Spinal cord (tissue), 10 donors: ENCODE measurements around the gene BORA. TPM values are rescaled to one million over a fixed set of nuclear protein-coding genes. Genes with fewer than 3 reads are reported as not detected.
A peak's percentile ranks its signal among the peaks of the same experiment; 100 is the strongest.
"Not testable (repeated sequence)": the region's sequence is repeated elsewhere in the genome, so short reads cannot be mapped to it uniquely, and the experiment has no call there.

Experiments used
- DNase-seq, 6 donors: peaks; one replicate each; pipeline versions ENCODE4 v3.0.0 to v3.0.0-alpha.2; 2013 to 2015; ENCODE audit warnings: low spot score in 6 of 6, low read depth in 4 of 6
- H3K27ac ChIP-seq: one replicate; pipeline ENCODE4 v1.5.1; 2013; ENCODE audit warnings: low read depth, low read length, control low read depth
- H3K27me3 ChIP-seq: one replicate; pipeline ENCODE4 v1.6.1; 2013; ENCODE audit warnings: low read length; ENCODE audit not compliant: control insufficient read depth, insufficient read depth
- H3K36me3 ChIP-seq: one replicate; pipeline ENCODE4 v1.6.1; 2013; ENCODE audit warnings: low read length; ENCODE audit not compliant: control insufficient read depth, insufficient read depth
- H3K4me1 ChIP-seq: one replicate; pipeline ENCODE4 v1.6.1; 2013; ENCODE audit warnings: low read length; ENCODE audit not compliant: control insufficient read depth, insufficient read depth
- H3K4me3 ChIP-seq: one replicate; pipeline ENCODE4 v1.5.1; 2013; ENCODE audit warnings: low read depth, low read length, control low read depth
- H3K9me3 ChIP-seq: one replicate; pipeline ENCODE4 v1.6.1; 2013; ENCODE audit warnings: low read length; ENCODE audit not compliant: control insufficient read depth, insufficient read depth
- WGBS: methylation state at CpG from one replicate; pipeline ENCODE4 v1.1.5; 2013; ENCODE audit warnings: missing lambda C conversion rate; ENCODE audit not compliant: insufficient coverage; 5-methylcytosine and 5-hydroxymethylcytosine counted together
- polyA plus RNA-seq, 2 donors: library from polyadenylated mRNA; unstranded; fragments of 120-200 nt; gene quantifications; one replicate each; pipeline ENCODE4 v1.2.1, GENCODE V29; 2013; ENCODE audit not compliant: insufficient read length in 2 of 2
- total RNA-seq, 2 donors: library from RNA; depleted of rRNA in 1 of 2; stranded (reverse); fragments of 120-200 nt in 1 of 2; fragments of >200 nt in 1 of 2; gene quantifications; one replicate each; pipeline versions ENCODE4 v1.2.3 to v1.2.4, GENCODE V29; 2013 to 2014
- donor health status: healthy.

BORA gene
- total and polyA plus RNA-seq, 4 donors = 4.4 to 7.7 (median 4.7) TPM

GRCh38 chr13:72698164-72698563 lies 29.6 kb upstream of the BORA start:
- DNase-seq = no peak
- Histone ChIP-seq H3K4me3 (no peak overlapping the region), H3K36me3 (no peaks in the 10 kb centered on the region), H3K27me3 (no peaks in the 10 kb centered on the region), H3K9me3 (no peaks in the 10 kb centered on the region), H3K27ac (no peak overlapping the region), H3K4me1 (no peaks in the 10 kb centered on the region)
- no CpG with 5 or more reads among the region's 2 CpGs for WGBS

- peaks cover 2% of the 10 kb centered on the region for H3K9me3 ChIP-seq
- no peak for DNase-seq
- no CpG with 5 or more reads among the region's 1 CpG for WGBS
- no peaks in the 10 kb centered on the region for H3K4me1 ChIP-seq
- H3K36me3 ChIP-seq = no peaks in the 10 kb centered on the region
- no peaks in the 10 kb centered on the region for H3K27me3 ChIP-seq
- H3K27ac ChIP-seq = no peak overlapping the region
- no peak overlapping the region for H3K4me3 ChIP-seq
These were observed 27.2 kb upstream of the BORA start for GRCh38 chr13:72700509-72700908.

DNA sequence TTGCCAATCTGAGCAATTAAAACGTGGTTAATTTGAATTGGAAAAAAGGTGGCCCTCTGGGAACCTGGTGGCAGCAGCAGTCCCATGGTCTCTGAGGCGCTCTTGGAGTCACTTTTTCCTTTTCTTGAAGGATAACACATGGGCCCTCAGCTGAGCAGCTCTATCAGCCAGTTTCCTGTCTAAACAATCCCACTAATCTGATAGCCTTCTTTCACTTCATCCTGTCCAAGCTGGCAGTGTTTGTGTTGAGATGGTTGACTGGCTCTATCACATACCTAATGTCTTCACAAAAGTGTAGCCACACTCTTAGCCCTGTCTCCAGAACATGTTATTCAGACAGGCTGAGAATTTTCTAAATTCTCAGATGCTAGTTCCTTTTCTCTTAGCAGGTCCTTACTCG lies 10.9 kb upstream of the BORA start:
- H3K36me3 ChIP-seq = peaks cover 16% of the 10 kb centered on the region
- H3K27ac ChIP-seq = no peak overlapping the region
- DNase-seq = no peak
- H3K4me1 ChIP-seq = no peaks in the 10 kb centered on the region
- H3K9me3 ChIP-seq = peaks cover 4% of the 10 kb centered on the region
- no peak overlapping the region for H3K4me3 ChIP-seq
- 88% methylated on average over 1 of the region's 3 CpGs for WGBS
- no peaks in the 10 kb centered on the region for H3K27me3 ChIP-seq

- 100% methylated on average over 7 of the region's 15 CpGs for WGBS
- Histone ChIP-seq H3K4me1 (peaks cover 13% of the 10 kb centered on the region), H3K4me3 (peak overlapping the region; percentile 95)
- H3K27me3 ChIP-seq, H3K36me3 ChIP-seq, H3K27ac ChIP-seq, DNase-seq, H3K9me3 ChIP-seq: not testable (repeated sequence)
These were observed 1.5 kb upstream of the BORA start for GRCh38 chr13:72726185-72726584.

DNA sequence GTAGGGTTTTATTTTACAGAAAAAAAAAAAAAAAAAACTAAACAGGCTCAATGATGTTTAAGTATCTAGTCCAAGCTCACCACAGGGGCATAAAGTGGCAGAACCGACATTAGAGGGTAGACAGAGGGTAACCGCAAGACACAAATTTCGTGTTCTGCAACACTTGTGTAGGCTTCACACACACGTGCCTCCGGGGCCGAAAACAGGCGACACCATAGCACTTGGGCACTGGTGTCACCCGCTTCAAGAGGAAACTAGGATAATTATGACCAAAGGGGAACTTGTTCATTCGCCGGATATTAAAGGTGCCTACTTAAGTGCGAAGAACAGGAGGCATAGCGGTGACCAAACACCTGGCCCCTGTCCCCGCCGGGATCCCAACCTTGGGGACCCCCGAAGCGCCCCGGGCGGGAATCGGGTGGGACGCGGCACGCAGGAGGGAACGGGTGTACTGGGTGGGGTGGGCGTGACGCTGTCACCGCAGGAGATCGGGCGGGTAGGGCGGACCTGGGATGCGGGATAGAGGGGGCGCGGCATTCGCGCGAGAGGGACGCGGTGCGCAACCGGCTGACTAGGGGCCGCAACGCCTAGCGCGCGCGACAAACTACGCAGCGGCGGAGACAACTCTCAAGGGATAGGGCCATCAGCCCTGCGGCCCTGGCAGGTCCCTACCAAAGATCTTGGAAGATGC lies 852 bp upstream of the BORA start:
- peak overlapping the region; percentile 57 for H3K27ac ChIP-seq
- peaks cover 13% of the 10 kb centered on the region for H3K4me1 ChIP-seq
- H3K9me3 ChIP-seq = no peaks in the 10 kb centered on the region
- peak in 4 of 6 donors; percentile 0 to 38 (median 10) for DNase-seq
- no peaks in the 10 kb centered on the region for H3K27me3 ChIP-seq
- peak overlapping the region; percentile 95 for H3K4me3 ChIP-seq
- H3K36me3 ChIP-seq = no peaks in the 10 kb centered on the region
- 2% methylated on average over 49 of the region's 49 CpGs for WGBS

- DNase-seq = no peak
- H3K4me1 ChIP-seq = peaks cover 13% of the 10 kb centered on the region
- H3K36me3 ChIP-seq = no peaks in the 10 kb centered on the region
- H3K9me3 ChIP-seq = no peaks in the 10 kb centered on the region
- H3K27ac ChIP-seq = no peak overlapping the region
- H3K27me3 ChIP-seq = no peaks in the 10 kb centered on the region
- no CpG with 5 or more reads among the region's 3 CpGs for WGBS
- H3K4me3 ChIP-seq = peak overlapping the region; percentile 95
These were observed 525 bp downstream of the BORA start for GRCh38 chr13:72728290-72728605.

GRCh38 chr13:72737033-72737432 lies 9.3 kb downstream of the BORA start:
- Histone ChIP-seq H3K9me3 (no peaks in the 10 kb centered on the region), H3K27ac (no peak overlapping the region), H3K36me3 (no peaks in the 10 kb centered on the region), H3K27me3 (no peaks in the 10 kb centered on the region), H3K4me3 (no peak overlapping the region), H3K4me1 (no peaks in the 10 kb centered on the region)
- DNase-seq = no peak
- no CpG with 5 or more reads among the region's 3 CpGs for WGBS

DNA sequence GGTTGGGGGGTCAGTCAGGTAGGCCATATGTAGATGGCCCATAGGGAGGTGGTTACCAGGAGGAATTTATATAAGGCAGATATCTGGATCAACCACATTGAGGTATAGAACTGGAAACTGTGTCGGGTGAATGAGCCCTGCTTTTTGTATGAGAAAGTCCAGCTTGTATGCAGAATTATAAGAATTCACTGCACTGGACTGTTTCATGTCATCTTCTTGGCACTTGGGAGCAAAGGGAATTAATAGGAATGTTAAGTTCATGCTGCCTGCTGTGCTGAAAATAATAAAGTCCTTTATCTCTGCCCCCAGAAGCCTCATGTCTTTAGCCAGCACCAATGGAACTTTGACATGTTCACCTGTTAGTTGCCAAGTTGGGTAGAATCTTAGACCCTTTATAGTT lies 12.3 kb downstream of the BORA start:
- Histone ChIP-seq H3K4me1 (no peaks in the 10 kb centered on the region), H3K27me3 (no peaks in the 10 kb centered on the region), H3K36me3 (no peaks in the 10 kb centered on the region), H3K4me3 (no peak overlapping the region), H3K27ac (no peak overlapping the region), H3K9me3 (no peaks in the 10 kb centered on the region)
- WGBS = 100% methylated on average over 1 of the region's 1 CpG
- DNase-seq = no peak

DNA sequence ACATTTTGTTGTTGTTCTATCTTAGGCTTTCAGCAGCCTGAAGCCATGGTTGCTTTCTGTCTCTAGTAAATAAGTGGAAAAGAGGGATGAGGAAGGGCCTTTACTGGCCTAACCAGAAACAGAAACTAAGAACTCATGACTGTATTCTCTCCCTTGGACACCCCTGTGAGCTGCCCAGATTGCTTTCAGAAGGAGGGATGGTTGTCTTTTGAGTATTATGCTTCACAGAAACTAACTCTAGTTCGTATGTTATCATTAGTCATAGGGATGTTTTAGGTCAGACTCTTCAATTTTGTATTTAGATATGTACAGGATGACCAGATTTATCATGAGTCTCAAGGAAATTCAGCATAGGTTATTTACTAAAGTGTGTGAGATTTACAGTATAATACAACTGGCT lies 17.5 kb downstream of the BORA start:
- H3K4me3 ChIP-seq = no peak overlapping the region
- no peak for DNase-seq
- no peaks in the 10 kb centered on the region for H3K27me3 ChIP-seq
- H3K4me1 ChIP-seq = no peaks in the 10 kb centered on the region
- WGBS = 100% methylated on average over 1 of the region's 1 CpG
- H3K36me3 ChIP-seq = peaks cover 4% of the 10 kb centered on the region
- H3K27ac ChIP-seq = no peak overlapping the region
- H3K9me3 ChIP-seq = no peaks in the 10 kb centered on the region

GRCh38 chr13:72751220-72751619 lies 23.5 kb downstream of the BORA start:
- Histone ChIP-seq H3K4me1 (no peaks in the 10 kb centered on the region), H3K36me3 (peaks cover 6% of the 10 kb centered on the region), H3K27me3 (no peaks in the 10 kb centered on the region), H3K27ac (no peak overlapping the region), H3K4me3 (no peak overlapping the region), H3K9me3 (no peaks in the 10 kb centered on the region)
- DNase-seq = no peak
